RPMI7951 (cell line): ENCODE measurements around the gene IRF6. TPM values are rescaled to one million over a fixed set of nuclear protein-coding genes. Genes with fewer than 3 reads are reported as not detected.

Source experiments
- DNase-seq: peaks from one replicate; pipeline ENCODE4 v3.0.0-alpha.2; 2012; ENCODE audit warnings: low read depth
- total RNA-seq: library from RNA; depleted of rRNA; stranded (reverse); fragments of >200 nt; shearing (Covaris generic); gene quantifications from 2 replicates; pipeline ENCODE4 v1.2.3, GENCODE V29; 2014; rRNA removed

IRF6 gene
- total RNA-seq = 0.20 and 0.24 TPM in 2 replicates

- peak; percentile 71 for DNase-seq
Measured at GRCh38 chr1:209805875-209806760, at the start of gene IRF6. IRF6 (minus strand) TSS chr1:209806142; CDS start chr1:209801413, 4,729 bp downstream.

GRCh38 chr1:209855623-209856022, 49.7 kb upstream of the IRF6 start:
- no peak for DNase-seq

- no peak for DNase-seq
Measured at GRCh38 chr1:209855006-209855405, 49.1 kb upstream of the IRF6 start.

- no peak for DNase-seq
Measured at GRCh38 chr1:209854196-209854595, 48.3 kb upstream of the IRF6 start.

- DNase-seq = no peak
Measured at GRCh38 chr1:209853676-209854075, 47.7 kb upstream of the IRF6 start.

GRCh38 chr1:209850342-209850979, 44.5 kb upstream of the IRF6 start:
- peak; percentile 69 for DNase-seq

- no peak for DNase-seq
Measured at GRCh38 chr1:209849388-209849787, 43.4 kb upstream of the IRF6 start.

- DNase-seq = no peak
Measured at GRCh38 chr1:209845408-209845725, 39.4 kb upstream of the IRF6 start.

- DNase-seq = no peak
Measured at GRCh38 chr1:209844695-209845407, 38.9 kb upstream of the IRF6 start.

GRCh38 chr1:209840611-209841010, 34.7 kb upstream of the IRF6 start:
- DNase-seq = no peak

GRCh38 chr1:209839875-209840546, 34.1 kb upstream of the IRF6 start:
- peak; percentile 89 for DNase-seq

- DNase-seq = no peak
Measured at GRCh38 chr1:209838537-209838936, 32.6 kb upstream of the IRF6 start.

GRCh38 chr1:209837671-209838070, 31.7 kb upstream of the IRF6 start:
- no peak for DNase-seq

GRCh38 chr1:209835782-209836298, 29.9 kb upstream of the IRF6 start:
- DNase-seq = no peak

GRCh38 chr1:209831615-209832014, 25.7 kb upstream of the IRF6 start:
- no peak for DNase-seq

- DNase-seq = no peak
Measured at GRCh38 chr1:209830722-209831121, 24.8 kb upstream of the IRF6 start.

GRCh38 chr1:209829716-209830115, 23.8 kb upstream of the IRF6 start:
- no peak for DNase-seq

- DNase-seq = peak; percentile 95
Measured at GRCh38 chr1:209827384-209828262, 21.7 kb upstream of the IRF6 start, which contains the start of gene UTP25. UTP25 (plus strand) TSS chr1:209827972; CDS start chr1:209828064, 92 bp downstream.

- DNase-seq = no peak
Measured at GRCh38 chr1:209825591-209826434, 19.9 kb upstream of the IRF6 start.
